ENCODE data around the gene ERC1. TPM values are rescaled to one million over a fixed set of nuclear protein-coding genes. Genes with fewer than 3 reads are reported as not detected.

ERC1 gene
- total RNA-seq, 1 donor from 2014 or later = 56.5 TPM

GRCh38 chr12:1529862-1530591 lies 539.0 kb downstream of the ERC1 start:
- H3K4me3 ChIP-seq = peak overlapping the region; percentile 48 to 60
- intact Hi-C loops (cut with DNase I) = no loop called here
- no peak overlapping the region for H3K27ac ChIP-seq
- no peaks in the 10 kb centered on the region for H3K9me3 ChIP-seq
- no peak for TF ChIP-seq POLR2AphosphoS5 (IDR thresholded peaks at IDR 0.05; ENCODE audit: insufficient read depth in 1 of 2, low read depth in 1 of 2)
- TF ChIP-seq, protein P1, sequence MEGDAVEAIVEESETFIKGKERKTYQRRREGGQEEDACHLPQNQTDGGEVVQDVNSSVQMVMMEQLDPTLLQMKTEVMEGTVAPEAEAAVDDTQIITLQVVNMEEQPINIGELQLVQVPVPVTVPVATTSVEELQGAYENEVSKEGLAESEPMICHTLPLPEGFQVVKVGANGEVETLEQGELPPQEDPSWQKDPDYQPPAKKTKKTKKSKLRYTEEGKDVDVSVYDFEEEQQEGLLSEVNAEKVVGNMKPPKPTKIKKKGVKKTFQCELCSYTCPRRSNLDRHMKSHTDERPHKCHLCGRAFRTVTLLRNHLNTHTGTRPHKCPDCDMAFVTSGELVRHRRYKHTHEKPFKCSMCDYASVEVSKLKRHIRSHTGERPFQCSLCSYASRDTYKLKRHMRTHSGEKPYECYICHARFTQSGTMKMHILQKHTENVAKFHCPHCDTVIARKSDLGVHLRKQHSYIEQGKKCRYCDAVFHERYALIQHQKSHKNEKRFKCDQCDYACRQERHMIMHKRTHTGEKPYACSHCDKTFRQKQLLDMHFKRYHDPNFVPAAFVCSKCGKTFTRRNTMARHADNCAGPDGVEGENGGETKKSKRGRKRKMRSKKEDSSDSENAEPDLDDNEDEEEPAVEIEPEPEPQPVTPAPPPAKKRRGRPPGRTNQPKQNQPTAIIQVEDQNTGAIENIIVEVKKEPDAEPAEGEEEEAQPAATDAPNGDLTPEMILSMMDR (IDR thresholded peaks at IDR 0.05) = no peak
- no peak for TF ChIP-seq POLR2A (IDR thresholded peaks at IDR 0.05)
- DNase-seq (ENCODE audit: extremely low spot score in 2 of 2) = no peak
- H3K4me1 ChIP-seq = peaks cover 10% of the 10 kb centered on the region
- no peaks in the 10 kb centered on the region for H3K27me3 ChIP-seq
- H3K36me3 ChIP-seq = no peaks in the 10 kb centered on the region

DNA sequence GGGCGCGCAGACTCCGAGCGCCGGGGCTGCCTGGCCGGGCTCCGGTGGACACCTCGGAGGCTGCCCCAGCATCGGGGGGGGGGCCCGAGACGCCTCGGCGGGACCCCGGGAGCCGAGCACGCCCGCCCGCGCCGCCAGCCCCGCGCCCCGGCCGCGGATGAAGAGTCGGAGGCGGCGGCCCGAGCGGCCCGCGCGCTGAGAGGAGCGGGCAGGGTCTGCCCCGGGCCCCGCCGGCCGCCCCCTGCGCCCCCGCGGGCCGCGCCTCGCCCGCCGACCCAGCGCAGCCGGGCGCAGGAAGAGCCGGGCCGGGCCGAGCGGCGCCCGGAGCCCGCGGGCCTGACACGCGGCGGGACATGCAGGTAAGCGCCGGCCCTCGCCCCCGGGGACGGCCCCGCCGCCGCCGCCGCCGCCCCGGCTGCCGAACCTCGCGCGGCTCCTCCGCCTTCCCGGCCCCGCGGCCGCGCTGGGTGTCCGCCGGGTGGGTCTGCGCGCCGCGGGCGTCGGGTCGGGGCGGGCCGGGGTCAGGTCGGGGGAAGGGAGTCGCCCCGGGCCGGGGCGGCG lies 539.6 kb downstream of the ERC1 start:
- peaks cover 10% of the 10 kb centered on the region for H3K4me1 ChIP-seq
- no peak for DNase-seq (ENCODE audit: extremely low spot score in 2 of 2)
- intact Hi-C loops (cut with DNase I) = no loop called here
- TF ChIP-seq, protein P1 (IDR thresholded peaks at IDR 0.05) = no peak
- H3K36me3 ChIP-seq = no peaks in the 10 kb centered on the region
- H3K27me3 ChIP-seq = no peaks in the 10 kb centered on the region
- H3K9me3 ChIP-seq = no peaks in the 10 kb centered on the region
- H3K4me3 ChIP-seq = peak overlapping the region; percentile 55 to 60
- no peak overlapping the region for H3K27ac ChIP-seq

- DNase-seq (ENCODE audit: extremely low spot score in 2 of 2) = no peak
- Histone ChIP-seq H3K27me3 (no peaks in the 10 kb centered on the region), H3K9me3 (no peaks in the 10 kb centered on the region), H3K4me3 (peak overlapping the region; percentile 55 to 60), H3K4me1 (peaks cover 10% of the 10 kb centered on the region), H3K27ac (no peak overlapping the region), H3K36me3 (no peaks in the 10 kb centered on the region)
- intact Hi-C loops (cut with DNase I) = no loop called here
- TF ChIP-seq POLR2A (IDR thresholded peaks at IDR 0.05) = no peak
- TF ChIP-seq, protein P1 (IDR thresholded peaks at IDR 0.05) = no peak
- TF ChIP-seq POLR2AphosphoS5 (IDR thresholded peaks at IDR 0.05; ENCODE audit: insufficient read depth in 1 of 2, low read depth in 1 of 2) = no peak
These were observed 540.2 kb downstream of the ERC1 start for GRCh38 chr12:1531153-1531653.

DNA sequence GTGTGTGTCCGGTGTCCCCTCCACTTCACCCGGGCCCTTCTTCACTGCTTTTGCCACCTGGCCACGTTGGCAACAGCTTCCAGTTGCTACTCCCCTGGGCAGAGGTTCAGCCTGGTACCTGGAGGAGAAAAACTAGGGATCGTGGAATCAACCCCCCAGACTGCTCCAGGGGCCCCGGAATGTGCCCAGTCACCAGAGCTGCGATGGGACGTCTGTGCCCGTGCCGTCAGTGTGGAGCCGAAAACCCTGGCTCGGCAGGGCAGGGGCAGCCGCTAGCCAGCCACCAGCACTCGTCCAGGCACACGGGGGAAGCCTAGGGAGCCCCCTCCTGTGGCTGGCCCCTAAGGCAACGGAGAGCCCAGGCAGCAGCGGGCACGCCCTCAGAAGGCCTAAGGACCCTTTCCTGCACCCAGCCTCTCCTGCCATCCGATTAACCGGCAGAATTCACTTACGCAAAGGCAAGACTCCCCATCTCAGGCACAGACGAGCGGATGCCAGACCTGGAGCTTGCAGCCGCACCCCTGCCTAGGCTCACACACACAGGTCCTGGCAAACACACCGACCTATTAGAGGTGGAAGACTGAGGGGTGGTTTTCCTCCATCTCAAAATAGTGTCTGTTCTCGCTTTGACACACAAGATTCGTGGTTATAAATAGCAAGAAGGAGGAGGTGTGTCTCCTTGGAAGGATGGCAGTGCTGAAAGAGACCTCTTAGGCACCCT lies 540.8 kb downstream of the ERC1 start:
- TF ChIP-seq POLR2AphosphoS5 (IDR thresholded peaks at IDR 0.05; ENCODE audit: insufficient read depth in 1 of 2, low read depth in 1 of 2) (no peak), POLR2A (IDR thresholded peaks at IDR 0.05) (no peak)
- TF ChIP-seq, protein P1 (IDR thresholded peaks at IDR 0.05) = no peak
- H3K9me3 ChIP-seq = no peaks in the 10 kb centered on the region

More for the DNA sequence above, 540.8 kb downstream of the ERC1 start:
- intact Hi-C loops (cut with DNase I) = no loop called here
- no peak for DNase-seq (ENCODE audit: extremely low spot score in 2 of 2)
- Histone ChIP-seq H3K27ac (no peak overlapping the region), H3K27me3 (no peaks in the 10 kb centered on the region), H3K4me1 (peaks cover 10% of the 10 kb centered on the region), H3K36me3 (no peaks in the 10 kb centered on the region), H3K4me3 (peak overlapping the region; percentile 55 to 60)

All from vagina (tissue), 2 donors.